DOHH2 (cell line): ENCODE results near the gene SLC38A1.

Experiments used
- CTCF ChIP-seq: fragments of 200-600 bp; sonication (generic); IDR thresholded peaks from one replicate; pipeline ENCODE4 v1.5.1; 2014; ENCODE audit warnings: antibody characterized with exemption, mild to moderate bottlenecking, low read depth, low read length; ENCODE audit not compliant: poor library complexity, severe bottlenecking
- EZH2phosphoT487 ChIP-seq: fragments of 200-600 bp; sonication (generic); IDR thresholded peaks from 2 replicates; pipeline ENCODE4 v1.6.1; 2017; ENCODE audit warnings: borderline replicate concordance, mild to moderate bottlenecking, antibody characterized with exemption, low read length, moderate library complexity, mixed read lengths

DNA sequence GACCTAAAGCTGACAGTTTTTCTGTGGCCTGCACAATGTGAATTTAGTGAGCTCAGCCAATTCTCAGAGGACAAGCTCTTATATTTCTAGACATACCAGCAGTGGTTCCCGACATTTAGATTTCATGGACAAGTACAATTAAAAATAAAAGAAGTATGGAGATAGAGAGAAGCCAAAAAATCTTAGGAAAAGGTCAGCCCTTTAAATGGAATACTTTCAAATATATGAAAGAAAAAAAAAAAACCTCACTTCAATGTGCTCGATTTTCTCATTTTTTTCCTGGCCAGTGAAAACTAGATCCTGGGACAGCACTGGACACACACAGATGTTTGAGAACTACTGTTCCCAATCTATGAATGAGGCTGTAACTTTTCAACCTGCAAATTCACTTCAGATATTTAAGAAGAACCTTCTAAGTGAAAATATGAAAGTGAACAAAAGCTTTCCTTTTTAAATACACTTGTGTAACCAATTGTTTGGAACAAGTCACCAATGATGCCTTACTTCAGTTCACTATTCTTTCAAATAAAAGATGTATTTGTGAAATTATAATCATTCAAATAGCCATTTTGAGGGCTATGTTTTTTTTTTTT lies 109.4 kb downstream of the SLC38A1 start:
- TF ChIP-seq CTCF (no peak), EZH2phosphoT487 (no peak)
